Vagina (tissue), 2 donors: ENCODE data around the gene MYH7B. TPM values are rescaled to one million over a fixed set of nuclear protein-coding genes. Genes with fewer than 3 reads are reported as not detected.

Source experiments
- DNase-seq, 2 donors: peaks; one replicate each; pipeline ENCODE4 v3.0.0-alpha.2; 2017; ENCODE audit errors: extremely low spot score in 2 of 2
- H3K27ac ChIP-seq: fragments of 200-600 bp; sonication (generic); one replicate; pipeline ENCODE4 v1.5.1; 2019
- H3K27me3 ChIP-seq: fragments of 200-600 bp; sonication (generic); one replicate; pipeline ENCODE4 v1.5.1; 2019
- H3K36me3 ChIP-seq, 2 donors: fragments of 200-600 bp; sonication (generic); one replicate each; pipeline ENCODE4 v1.5.1; 2017 to 2019
- H3K4me1 ChIP-seq: fragments of 200-600 bp; sonication (generic); one replicate; pipeline ENCODE4 v1.5.1; 2019
- H3K4me3 ChIP-seq, 2 donors: fragments of 200-600 bp; sonication (generic); 1 replicate in 1 of 2; 2 replicates in 1 of 2; pipeline ENCODE4 v1.5.1; 2016 to 2019
- H3K9me3 ChIP-seq: fragments of 200-600 bp; sonication (generic); one replicate; pipeline ENCODE4 v1.5.1; 2019
- CTCF ChIP-seq, 3 experiments: fragments of 450-650 bp in 2 of 3; fragments of 200-600 bp in 1 of 3; sonication (generic) in 1 of 3; IDR thresholded peaks; one replicate each; pipeline ENCODE4 v1.5.1; 2017 to 2019; ENCODE audit warnings: antibody characterized with exemption in 3 of 3, mild to moderate bottlenecking in 2 of 3, moderate library complexity in 2 of 3
- POLR2A ChIP-seq, 2 donors: fragments of 450-650 bp; IDR thresholded peaks; one replicate each; pipeline ENCODE4 v1.6.1; 2017; ENCODE audit warnings: antibody characterized with exemption in 2 of 2, mild to moderate bottlenecking in 2 of 2, moderate library complexity in 2 of 2
- POLR2AphosphoS5 ChIP-seq, 2 donors: sonication (generic); formaldehyde crosslinking; IDR thresholded peaks; one replicate each; pipeline ENCODE4 v1.9.0; 2017; ENCODE audit warnings: antibody characterized with exemption in 2 of 2, mild to moderate bottlenecking in 2 of 2, low read depth in 1 of 2; ENCODE audit not compliant: insufficient read depth in 1 of 2
- intact Hi-C: fragments of 100-400 bp; cut with DNase I; formaldehyde crosslinking; loops from one replicate; pipeline ENCODE4 v1.15.1; 2023
- total RNA-seq: library from RNA; depleted of rRNA; stranded (reverse); fragments of >200 nt; gene quantifications from one replicate; pipeline ENCODE4 v1.2.3, GENCODE V29; 2016

Gene MYH7B
- total RNA-seq = under 0.01 TPM

- peaks cover 17% of the 10 kb centered on the region for H3K4me1 ChIP-seq
Observed at GRCh38 chr20:34955231-34956040, at the start of gene MYH7B, which contains the start of gene GSS. MYH7B (plus strand) TSS chr20:34955868; CDS start chr20:34978006, 22,138 bp downstream. GSS (minus strand) TSS chr20:34955806; CDS start chr20:34951852, 3,954 bp downstream.

DNA sequence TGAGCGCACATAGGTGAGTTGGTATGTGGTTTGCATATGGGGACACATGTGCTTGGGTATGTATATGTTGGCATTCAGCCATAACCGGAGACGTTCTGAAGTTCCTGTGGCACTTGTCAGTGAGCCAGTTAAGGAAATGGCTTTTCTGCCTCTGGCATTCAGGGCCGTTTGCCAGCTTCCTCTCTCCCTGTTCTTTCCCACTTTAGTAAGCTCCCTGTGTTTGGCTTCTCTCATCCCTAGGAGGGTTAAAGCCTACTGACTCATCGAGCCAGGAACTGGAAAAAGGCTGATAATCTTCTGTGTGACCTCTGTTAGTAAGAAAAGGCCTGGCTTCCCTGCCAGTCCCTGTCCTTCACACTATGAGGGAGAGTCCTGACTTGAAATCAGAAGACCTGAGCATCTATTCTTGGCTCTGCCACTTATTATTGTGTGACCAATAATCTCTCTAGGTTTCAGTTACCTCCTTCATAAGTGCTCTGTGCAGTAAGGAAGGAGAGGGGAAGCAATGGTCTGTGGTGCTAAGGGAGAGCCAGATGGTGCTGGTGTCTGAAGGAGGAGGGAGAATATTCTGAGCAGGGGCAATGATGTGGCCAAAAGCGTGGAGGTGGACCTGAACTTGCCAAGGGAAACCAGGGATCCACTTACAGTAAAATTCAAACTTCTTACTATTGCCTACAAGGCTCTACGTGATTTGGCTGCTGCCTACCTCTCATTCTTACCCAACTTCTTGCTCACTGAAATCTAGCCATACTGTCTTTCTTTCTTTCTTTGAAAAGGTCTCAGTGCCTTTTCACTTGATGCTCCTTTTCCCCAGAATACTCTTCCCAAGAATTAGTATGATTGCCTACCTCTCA, 47.8 kb upstream of the MYH7B start:
- Histone ChIP-seq H3K4me3 (no peak overlapping the region), H3K27me3 (no peaks in the 10 kb centered on the region), H3K4me1 (peaks cover 20% of the 10 kb centered on the region), H3K27ac (peak overlapping the region; percentile 47), H3K36me3 (no peaks in the 10 kb centered on the region), H3K9me3 (no peaks in the 10 kb centered on the region)
- no peak for DNase-seq
- intact Hi-C loops = no loop called here
- TF ChIP-seq POLR2A (IDR thresholded peaks at IDR 0.05) (no peak), POLR2AphosphoS5 (IDR thresholded peaks at IDR 0.05; ENCODE audit: insufficient read depth in 1 of 2, low read depth in 1 of 2) (peak in 1 of 2 donors; percentile 69), CTCF (IDR thresholded peaks at IDR 0.05) (no peak)

More at GRCh38 chr20:34955231-34956040, at the start of gene MYH7B, which contains the start of gene GSS:
- Histone ChIP-seq H3K27ac (peak within 1 kb of the TSS; percentile 82), H3K4me3 (peak within 1 kb of the TSS; percentile 62 to 67), H3K27me3 (no peaks in the 10 kb centered on the region), H3K9me3 (no peaks in the 10 kb centered on the region), H3K36me3 (no peaks in the 10 kb centered on the region)
- intact Hi-C loops = loop anchor here (2.0 kb wide), 1 partner anchor 81 kb away; no protein-coding TSS in a partner anchor
- TF ChIP-seq POLR2A (IDR thresholded peaks at IDR 0.05) (peak in 1 of 2 donors; percentile 74), CTCF (IDR thresholded peaks at IDR 0.05) (peak; percentile 14 to 54 (median 51)), POLR2AphosphoS5 (IDR thresholded peaks at IDR 0.05; ENCODE audit: insufficient read depth in 1 of 2, low read depth in 1 of 2) (peak; percentile 96 to 99)
- DNase-seq = peak; percentile 97 to 98

DNA sequence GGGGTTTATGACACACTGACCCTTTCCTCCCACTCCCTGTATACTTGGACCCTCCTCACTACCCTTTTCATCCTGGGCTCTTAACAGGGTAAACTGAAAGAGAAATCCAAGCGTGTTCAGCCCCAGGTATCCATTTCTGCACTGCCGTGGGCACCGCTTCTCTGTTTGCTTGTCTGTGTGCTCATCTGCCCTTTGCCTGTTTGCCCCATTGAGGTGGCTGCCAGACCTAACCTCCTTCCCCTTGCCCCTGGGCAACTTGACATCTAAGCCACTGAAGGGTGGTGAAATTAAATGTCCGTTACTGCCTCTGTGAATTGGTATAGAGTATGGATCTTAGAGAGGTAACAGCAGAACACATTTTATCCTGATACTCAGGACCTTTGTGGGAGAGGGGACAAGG, 40.5 kb upstream of the MYH7B start:
- DNase-seq = no peak
- no peak overlapping the region for H3K4me3 ChIP-seq
- H3K27me3 ChIP-seq = no peaks in the 10 kb centered on the region
- H3K4me1 ChIP-seq = no peaks in the 10 kb centered on the region
- intact Hi-C loops = no loop called here
- no peaks in the 10 kb centered on the region for H3K36me3 ChIP-seq
- H3K9me3 ChIP-seq = no peaks in the 10 kb centered on the region
- TF ChIP-seq POLR2AphosphoS5 (IDR thresholded peaks at IDR 0.05; ENCODE audit: insufficient read depth in 1 of 2, low read depth in 1 of 2) = no peak
- H3K27ac ChIP-seq = no peak overlapping the region

GRCh38 chr20:34915749-34916455, 39.8 kb upstream of the MYH7B start:
- peaks cover 0 to 2% of the 10 kb centered on the region in 2 donors for H3K36me3 ChIP-seq
- no peaks in the 10 kb centered on the region for H3K9me3 ChIP-seq
- H3K27me3 ChIP-seq = no peaks in the 10 kb centered on the region
- H3K4me3 ChIP-seq = no peak overlapping the region
- no peaks in the 10 kb centered on the region for H3K4me1 ChIP-seq
- TF ChIP-seq POLR2AphosphoS5 (IDR thresholded peaks at IDR 0.05; ENCODE audit: insufficient read depth in 1 of 2, low read depth in 1 of 2) = no peak
- no peak for TF ChIP-seq POLR2A (IDR thresholded peaks at IDR 0.05)
- no peak for TF ChIP-seq CTCF (IDR thresholded peaks at IDR 0.05)
- intact Hi-C loops = no loop called here
- no peak overlapping the region for H3K27ac ChIP-seq
- DNase-seq = no peak
